ENCODE measurements around the gene ABI3BP.
"Not testable (repeated sequence)": the region's sequence is repeated elsewhere in the genome, so short reads cannot be mapped to it uniquely, and the experiment has no call there.

ABI3BP gene

GRCh38 chr3:101012312-101012711 lies 19.1 kb upstream of the ABI3BP start:
- H3K27me3 ChIP-seq (replicated peaks; ENCODE audit: control insufficient read depth, insufficient read depth, low read length); H3K9me3 ChIP-seq (ENCODE audit: control insufficient read depth, low read length); H3K4me3 ChIP-seq (ENCODE audit: low read length); DNase-seq (ENCODE audit: low read depth); H3K36me3 ChIP-seq (ENCODE audit: control insufficient read depth, insufficient read depth, low read length, severe bottlenecking); H3K9ac ChIP-seq (ENCODE audit: low read length): not testable (repeated sequence)
- peaks cover 27% of the 10 kb centered on the region for H3K4me1 ChIP-seq (ENCODE audit: control insufficient read depth, insufficient read depth, low read length)

- H3K9me3 ChIP-seq (ENCODE audit: control insufficient read depth, low read length), result peaks cover 4% of the 10 kb centered on the region
- DNase-seq (ENCODE audit: low read depth), result peak; percentile 85
These were observed 17.9 kb upstream of the ABI3BP start for GRCh38 chr3:101011136-101011535.

GRCh38 chr3:101010296-101010695 lies 17.1 kb upstream of the ABI3BP start:
- peaks cover 21% of the 10 kb centered on the region for H3K4me1 ChIP-seq (ENCODE audit: control insufficient read depth, insufficient read depth, low read length)
- H3K9ac ChIP-seq (ENCODE audit: low read length), result peak overlapping the region; percentile 82
- peak; percentile 49 for DNase-seq (ENCODE audit: low read depth)
- peak overlapping the region; percentile 27 for H3K4me3 ChIP-seq (ENCODE audit: low read length)
- no peaks in the 10 kb centered on the region for H3K36me3 ChIP-seq (ENCODE audit: control insufficient read depth, insufficient read depth, low read length, severe bottlenecking)
- H3K27me3 ChIP-seq (replicated peaks; ENCODE audit: control insufficient read depth, insufficient read depth, low read length), result no peaks in the 10 kb centered on the region
- peaks cover 4% of the 10 kb centered on the region for H3K9me3 ChIP-seq (ENCODE audit: control insufficient read depth, low read length)

More at GRCh38 chr3:101011136-101011535, 17.9 kb upstream of the ABI3BP start:
- Histone ChIP-seq H3K4me1 (ENCODE audit: control insufficient read depth, insufficient read depth, low read length) (peaks cover 21% of the 10 kb centered on the region), H3K9ac (ENCODE audit: low read length) (peak overlapping the region; percentile 47), H3K36me3 (ENCODE audit: control insufficient read depth, insufficient read depth, low read length, severe bottlenecking) (no peaks in the 10 kb centered on the region), H3K4me3 (ENCODE audit: low read length) (peak overlapping the region; percentile 27), H3K27me3 (replicated peaks; ENCODE audit: control insufficient read depth, insufficient read depth, low read length) (no peaks in the 10 kb centered on the region)

GRCh38 chr3:101009386-101009785 lies 16.2 kb upstream of the ABI3BP start:
- Histone ChIP-seq H3K4me1 (ENCODE audit: control insufficient read depth, insufficient read depth, low read length) (peaks cover 21% of the 10 kb centered on the region), H3K36me3 (ENCODE audit: control insufficient read depth, insufficient read depth, low read length, severe bottlenecking) (no peaks in the 10 kb centered on the region), H3K4me3 (ENCODE audit: low read length) (peak overlapping the region; percentile 27), H3K9me3 (ENCODE audit: control insufficient read depth, low read length) (peaks cover 4% of the 10 kb centered on the region), H3K9ac (ENCODE audit: low read length) (peak overlapping the region; percentile 82), H3K27me3 (replicated peaks; ENCODE audit: control insufficient read depth, insufficient read depth, low read length) (no peaks in the 10 kb centered on the region)
- no peak for DNase-seq (ENCODE audit: low read depth)

GRCh38 chr3:100999160-100999559 lies 5.9 kb upstream of the ABI3BP start:
- Histone ChIP-seq H3K4me1 (ENCODE audit: control insufficient read depth, insufficient read depth, low read length) (no peaks in the 10 kb centered on the region), H3K27me3 (replicated peaks; ENCODE audit: control insufficient read depth, insufficient read depth, low read length) (no peaks in the 10 kb centered on the region), H3K9me3 (ENCODE audit: control insufficient read depth, low read length) (no peaks in the 10 kb centered on the region), H3K36me3 (ENCODE audit: control insufficient read depth, insufficient read depth, low read length, severe bottlenecking) (no peaks in the 10 kb centered on the region), H3K9ac (ENCODE audit: low read length) (no peak overlapping the region), H3K4me3 (ENCODE audit: low read length) (no peak overlapping the region)
- DNase-seq (ENCODE audit: low read depth), result no peak

- H3K27me3 ChIP-seq (replicated peaks; ENCODE audit: control insufficient read depth, insufficient read depth, low read length), result no peaks in the 10 kb centered on the region
- DNase-seq (ENCODE audit: low read depth), result no peak
- H3K36me3 ChIP-seq (ENCODE audit: control insufficient read depth, insufficient read depth, low read length, severe bottlenecking), result no peaks in the 10 kb centered on the region
- H3K9me3 ChIP-seq (ENCODE audit: control insufficient read depth, low read length), result no peaks in the 10 kb centered on the region
- no peak overlapping the region for H3K9ac ChIP-seq (ENCODE audit: low read length)
- H3K4me1 ChIP-seq (ENCODE audit: control insufficient read depth, insufficient read depth, low read length), result peaks cover 24% of the 10 kb centered on the region
- H3K4me3 ChIP-seq (ENCODE audit: low read length), result no peak overlapping the region
These were observed 1.6 kb upstream of the ABI3BP start for GRCh38 chr3:100994809-100995208.

GRCh38 chr3:100994187-100994586 lies 966 bp upstream of the ABI3BP start:
- no peaks in the 10 kb centered on the region for H3K36me3 ChIP-seq (ENCODE audit: control insufficient read depth, insufficient read depth, low read length, severe bottlenecking)
- peaks cover 26% of the 10 kb centered on the region for H3K4me1 ChIP-seq (ENCODE audit: control insufficient read depth, insufficient read depth, low read length)
- H3K9me3 ChIP-seq (ENCODE audit: control insufficient read depth, low read length), result no peaks in the 10 kb centered on the region
- H3K4me3 ChIP-seq (ENCODE audit: low read length), result no peak overlapping the region
- DNase-seq (ENCODE audit: low read depth), result no peak
- H3K27me3 ChIP-seq (replicated peaks; ENCODE audit: control insufficient read depth, insufficient read depth, low read length), result no peaks in the 10 kb centered on the region
- peak overlapping the region; percentile 82 for H3K9ac ChIP-seq (ENCODE audit: low read length)

- peak overlapping the region; percentile 83 for H3K4me3 ChIP-seq (ENCODE audit: low read length)
- peak; percentile 82 for DNase-seq (ENCODE audit: low read depth)
- H3K9ac ChIP-seq (ENCODE audit: low read length), result peak overlapping the region; percentile 82
- H3K27me3 ChIP-seq (replicated peaks; ENCODE audit: control insufficient read depth, insufficient read depth, low read length), result no peaks in the 10 kb centered on the region
- H3K36me3 ChIP-seq (ENCODE audit: control insufficient read depth, insufficient read depth, low read length, severe bottlenecking), result no peaks in the 10 kb centered on the region
- H3K9me3 ChIP-seq (ENCODE audit: control insufficient read depth, low read length), result no peaks in the 10 kb centered on the region
- H3K4me1 ChIP-seq (ENCODE audit: control insufficient read depth, insufficient read depth, low read length), result peaks cover 26% of the 10 kb centered on the region
These were observed 799 bp downstream of the ABI3BP start for GRCh38 chr3:100992231-100993012.

- DNase-seq (ENCODE audit: low read depth), result no peak
- H3K4me3 ChIP-seq (ENCODE audit: low read length), result no peak overlapping the region
- no peak overlapping the region for H3K9ac ChIP-seq (ENCODE audit: low read length)
These were observed 5.1 kb downstream of the ABI3BP start for GRCh38 chr3:100988080-100988479.

GRCh38 chr3:100984308-100984707 lies 8.9 kb downstream of the ABI3BP start:
- no peaks in the 10 kb centered on the region for H3K36me3 ChIP-seq (ENCODE audit: control insufficient read depth, insufficient read depth, low read length, severe bottlenecking)
- no peak overlapping the region for H3K4me3 ChIP-seq (ENCODE audit: low read length)
- H3K9ac ChIP-seq (ENCODE audit: low read length), result no peak overlapping the region
- H3K4me1 ChIP-seq (ENCODE audit: control insufficient read depth, insufficient read depth, low read length), result peaks cover 29% of the 10 kb centered on the region
- no peaks in the 10 kb centered on the region for H3K27me3 ChIP-seq (replicated peaks; ENCODE audit: control insufficient read depth, insufficient read depth, low read length)
- DNase-seq (ENCODE audit: low read depth), result no peak
- no peaks in the 10 kb centered on the region for H3K9me3 ChIP-seq (ENCODE audit: control insufficient read depth, low read length)

More at GRCh38 chr3:100988080-100988479, 5.1 kb downstream of the ABI3BP start:
- Histone ChIP-seq H3K9me3 (ENCODE audit: control insufficient read depth, low read length) (no peaks in the 10 kb centered on the region), H3K36me3 (ENCODE audit: control insufficient read depth, insufficient read depth, low read length, severe bottlenecking) (no peaks in the 10 kb centered on the region), H3K27me3 (replicated peaks; ENCODE audit: control insufficient read depth, insufficient read depth, low read length) (no peaks in the 10 kb centered on the region), H3K4me1 (ENCODE audit: control insufficient read depth, insufficient read depth, low read length) (peaks cover 27% of the 10 kb centered on the region)

GRCh38 chr3:100982710-100983109 lies 10.5 kb downstream of the ABI3BP start:
- Histone ChIP-seq H3K9ac (ENCODE audit: low read length) (peak overlapping the region; percentile 80), H3K9me3 (ENCODE audit: control insufficient read depth, low read length) (no peaks in the 10 kb centered on the region), H3K4me3 (ENCODE audit: low read length) (peak overlapping the region; percentile 66), H3K4me1 (ENCODE audit: control insufficient read depth, insufficient read depth, low read length) (peaks cover 45% of the 10 kb centered on the region), H3K27me3 (replicated peaks; ENCODE audit: control insufficient read depth, insufficient read depth, low read length) (no peaks in the 10 kb centered on the region), H3K36me3 (ENCODE audit: control insufficient read depth, insufficient read depth, low read length, severe bottlenecking) (no peaks in the 10 kb centered on the region)
- peak; percentile 65 for DNase-seq (ENCODE audit: low read depth)

Data from adipocyte (in vitro differentiated cells).